Measurements from ENCODE around the gene IL17REL. TPM values are rescaled to one million over a fixed set of nuclear protein-coding genes. Genes with fewer than 3 reads are reported as not detected.

IL17REL gene
- total and polyA plus RNA-seq, 2 of the 13 experiments (the other 11 are each of a cell fraction or from before 2014, with no cell fraction given): not detected

DNA sequence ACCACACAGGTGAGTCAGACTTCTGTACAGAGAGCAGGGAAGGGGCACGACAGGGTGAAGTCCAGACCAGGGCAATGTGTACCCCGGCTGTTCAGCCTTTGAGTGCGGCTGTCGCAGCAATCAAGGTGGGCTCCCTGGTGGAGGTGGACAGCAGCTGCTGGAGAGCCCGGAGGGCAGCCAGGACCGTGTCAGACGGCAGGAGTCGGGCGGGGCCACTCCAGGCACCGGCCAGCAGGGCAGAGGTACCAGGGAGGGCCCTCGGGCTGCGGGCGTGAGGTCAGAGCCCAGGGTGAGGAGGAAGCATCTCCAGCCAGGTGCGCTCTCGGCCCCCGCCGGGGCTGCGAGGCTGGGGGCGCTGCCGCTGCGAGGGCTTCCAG lies 52.8 kb downstream of the IL17REL start (continued):
- TF ChIP-seq, protein P1, sequence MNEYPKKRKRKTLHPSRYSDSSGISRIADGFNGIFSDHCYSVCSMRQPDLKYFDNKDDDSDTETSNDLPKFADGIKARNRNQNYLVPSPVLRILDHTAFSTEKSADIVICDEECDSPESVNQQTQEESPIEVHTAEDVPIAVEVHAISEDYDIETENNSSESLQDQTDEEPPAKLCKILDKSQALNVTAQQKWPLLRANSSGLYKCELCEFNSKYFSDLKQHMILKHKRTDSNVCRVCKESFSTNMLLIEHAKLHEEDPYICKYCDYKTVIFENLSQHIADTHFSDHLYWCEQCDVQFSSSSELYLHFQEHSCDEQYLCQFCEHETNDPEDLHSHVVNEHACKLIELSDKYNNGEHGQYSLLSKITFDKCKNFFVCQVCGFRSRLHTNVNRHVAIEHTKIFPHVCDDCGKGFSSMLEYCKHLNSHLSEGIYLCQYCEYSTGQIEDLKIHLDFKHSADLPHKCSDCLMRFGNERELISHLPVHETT (CRISPR knock-in tag; conservative IDR thresholded peaks at IDR 0.05): no peak
- TF ChIP-seq, protein P2, sequence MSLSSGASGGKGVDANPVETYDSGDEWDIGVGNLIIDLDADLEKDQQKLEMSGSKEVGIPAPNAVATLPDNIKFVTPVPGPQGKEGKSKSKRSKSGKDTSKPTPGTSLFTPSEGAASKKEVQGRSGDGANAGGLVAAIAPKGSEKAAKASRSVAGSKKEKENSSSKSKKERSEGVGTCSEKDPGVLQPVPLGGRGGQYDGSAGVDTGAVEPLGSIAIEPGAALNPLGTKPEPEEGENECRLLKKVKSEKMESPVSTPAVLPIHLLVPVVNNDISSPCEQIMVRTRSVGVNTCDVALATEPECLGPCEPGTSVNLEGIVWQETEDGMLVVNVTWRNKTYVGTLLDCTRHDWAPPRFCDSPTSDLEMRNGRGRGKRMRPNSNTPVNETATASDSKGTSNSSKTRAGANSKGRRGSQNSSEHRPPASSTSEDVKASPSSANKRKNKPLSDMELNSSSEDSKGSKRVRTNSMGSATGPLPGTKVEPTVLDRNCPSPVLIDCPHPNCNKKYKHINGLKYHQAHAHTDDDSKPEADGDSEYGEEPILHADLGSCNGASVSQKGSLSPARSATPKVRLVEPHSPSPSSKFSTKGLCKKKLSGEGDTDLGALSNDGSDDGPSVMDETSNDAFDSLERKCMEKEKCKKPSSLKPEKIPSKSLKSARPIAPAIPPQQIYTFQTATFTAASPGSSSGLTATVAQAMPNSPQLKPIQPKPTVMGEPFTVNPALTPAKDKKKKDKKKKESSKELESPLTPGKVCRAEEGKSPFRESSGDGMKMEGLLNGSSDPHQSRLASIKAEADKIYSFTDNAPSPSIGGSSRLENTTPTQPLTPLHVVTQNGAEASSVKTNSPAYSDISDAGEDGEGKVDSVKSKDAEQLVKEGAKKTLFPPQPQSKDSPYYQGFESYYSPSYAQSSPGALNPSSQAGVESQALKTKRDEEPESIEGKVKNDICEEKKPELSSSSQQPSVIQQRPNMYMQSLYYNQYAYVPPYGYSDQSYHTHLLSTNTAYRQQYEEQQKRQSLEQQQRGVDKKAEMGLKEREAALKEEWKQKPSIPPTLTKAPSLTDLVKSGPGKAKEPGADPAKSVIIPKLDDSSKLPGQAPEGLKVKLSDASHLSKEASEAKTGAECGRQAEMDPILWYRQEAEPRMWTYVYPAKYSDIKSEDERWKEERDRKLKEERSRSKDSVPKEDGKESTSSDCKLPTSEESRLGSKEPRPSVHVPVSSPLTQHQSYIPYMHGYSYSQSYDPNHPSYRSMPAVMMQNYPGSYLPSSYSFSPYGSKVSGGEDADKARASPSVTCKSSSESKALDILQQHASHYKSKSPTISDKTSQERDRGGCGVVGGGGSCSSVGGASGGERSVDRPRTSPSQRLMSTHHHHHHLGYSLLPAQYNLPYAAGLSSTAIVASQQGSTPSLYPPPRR (CRISPR knock-in tag; IDR thresholded peaks at IDR 0.05; ENCODE audit: borderline replicate concordance): no peak
- TF ChIP-seq NONO (IDR thresholded peaks at IDR 0.05) (no peak), NONO (CRISPR knock-in tag; conservative IDR thresholded peaks at IDR 0.05) (no peak; the same call in 1 of the 2 replicates), MEF2D (CRISPR knock-in tag; IDR thresholded peaks at IDR 0.05) (no peak), MBNL3 (CRISPR knock-in tag; conservative IDR thresholded peaks at IDR 0.05) (no peak), BRCA1 (CRISPR knock-in tag; IDR thresholded peaks at IDR 0.05) (no peak), ZNF839 (CRISPR knock-in tag; IDR thresholded peaks at IDR 0.05; ENCODE audit: borderline replicate concordance) (no peak), TCF12 (IDR thresholded peaks at IDR 0.05) (no peak), TCF12 (CRISPR knock-in tag; IDR thresholded peaks at IDR 0.05) (no peak), DNMT1 (CRISPR knock-in tag; IDR thresholded peaks at IDR 0.05) (no peak), ZNF790 (CRISPR knock-in tag; IDR thresholded peaks at IDR 0.05; ENCODE audit: borderline replicate concordance) (no peak; the same call in 1 of the 2 replicates), ZNF547 (CRISPR knock-in tag; IDR thresholded peaks at IDR 0.05) (no peak), ZNF7 (CRISPR knock-in tag; IDR thresholded peaks at IDR 0.05) (no peak), SMYD3 (CRISPR knock-in tag; IDR thresholded peaks at IDR 0.05) (no peak), ATRX (CRISPR knock-in tag; IDR thresholded peaks at IDR 0.05; ENCODE audit: borderline replicate concordance) (no peak), ZBTB21 (CRISPR knock-in tag; IDR thresholded peaks at IDR 0.05) (no peak), ZEB1 (IDR thresholded peaks at IDR 0.05; ENCODE audit: insufficient replicate concordance, low read depth) (peak; percentile 6), ZNF569 (CRISPR knock-in tag; IDR thresholded peaks at IDR 0.05; ENCODE audit: borderline replicate concordance) (no peak), MTA3 (CRISPR knock-in tag; IDR thresholded peaks at IDR 0.05) (no peak), PAF1 (CRISPR knock-in tag; IDR thresholded peaks at IDR 0.05) (no peak), PRMT3 (CRISPR knock-in tag; IDR thresholded peaks at IDR 0.05; ENCODE audit: borderline replicate concordance, low read depth) (no peak), KLF15 (CRISPR knock-in tag; IDR thresholded peaks at IDR 0.05; ENCODE audit: borderline replicate concordance) (no peak), NCOA1 (CRISPR knock-in tag; IDR thresholded peaks at IDR 0.05) (peak; percentile 34; the same call in 1 of the 2 replicates)
- TF ChIP-seq, protein P3, sequence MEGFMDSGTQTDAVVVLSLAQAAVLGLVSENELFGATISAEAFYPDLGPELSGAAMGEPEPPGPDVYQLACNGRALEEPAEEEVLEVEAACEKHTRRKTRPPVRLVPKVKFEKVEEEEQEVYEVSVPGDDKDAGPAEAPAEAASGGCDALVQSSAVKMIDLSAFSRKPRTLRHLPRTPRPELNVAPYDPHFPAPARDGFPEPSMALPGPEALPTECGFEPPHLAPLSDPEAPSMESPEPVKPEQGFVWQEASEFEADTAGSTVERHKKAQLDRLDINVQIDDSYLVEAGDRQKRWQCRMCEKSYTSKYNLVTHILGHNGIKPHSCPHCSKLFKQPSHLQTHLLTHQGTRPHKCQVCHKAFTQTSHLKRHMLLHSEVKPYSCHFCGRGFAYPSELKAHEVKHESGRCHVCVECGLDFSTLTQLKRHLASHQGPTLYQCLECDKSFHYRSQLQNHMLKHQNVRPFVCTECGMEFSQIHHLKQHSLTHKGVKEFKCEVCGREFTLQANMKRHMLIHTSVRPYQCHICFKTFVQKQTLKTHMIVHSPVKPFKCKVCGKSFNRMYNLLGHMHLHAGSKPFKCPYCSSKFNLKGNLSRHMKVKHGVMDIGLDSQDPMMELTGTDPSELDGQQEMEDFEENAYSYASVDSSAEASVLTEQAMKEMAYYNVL (CRISPR knock-in tag; IDR thresholded peaks at IDR 0.05; ENCODE audit: borderline replicate concordance): 0 out of 2 replicates have a peak, but pooled peaks have one; percentile 56

All from HepG2 (cell line).